ENCODE data around the gene NEMP2. TPM values are rescaled to one million over a fixed set of nuclear protein-coding genes. Genes with fewer than 3 reads are reported as not detected.

NEMP2 gene
- total RNA-seq, 1 experiment from 2014 or later = 11.1 TPM

- peaks cover 10% of the 10 kb centered on the region for H3K4me1 ChIP-seq (ENCODE audit: low read length)
- H3K27ac ChIP-seq (ENCODE audit: low read length) = no peak overlapping the region
- H3K79me2 ChIP-seq (ENCODE audit: low read length) = no peaks in the 10 kb centered on the region
- DNase-seq = peak; percentile 44
- no peaks in the 10 kb centered on the region for H4K20me1 ChIP-seq (ENCODE audit: insufficient read depth, low read depth, low read length)
- H3K9me2 ChIP-seq (replicated peaks; ENCODE audit: insufficient read depth, low read length) = no peaks in the 10 kb centered on the region
- H3K9ac ChIP-seq (ENCODE audit: low read length) = no peak overlapping the region
- H2AFZ ChIP-seq (ENCODE audit: low read length) = no peak overlapping the region
- no peaks in the 10 kb centered on the region; the same call in 1 of the 2 replicates for H3K27me3 ChIP-seq (ENCODE audit: low read length)
- H3K9me3 ChIP-seq (ENCODE audit: low read length) = no peaks in the 10 kb centered on the region
- H3K4me2 ChIP-seq (ENCODE audit: low read depth, low read length, poor library complexity, severe bottlenecking) = no peak overlapping the region
- no peak overlapping the region for H3K4me3 ChIP-seq (ENCODE audit: low read length)
- H3K36me3 ChIP-seq (ENCODE audit: insufficient read depth, low read length) = no peaks in the 10 kb centered on the region
These were observed 43.9 kb upstream of the NEMP2 start for GRCh38 chr2:190578158-190579057.

- H3K9me2 ChIP-seq (replicated peaks; ENCODE audit: insufficient read depth, low read length) = no peaks in the 10 kb centered on the region
- no peak overlapping the region for H3K4me3 ChIP-seq (ENCODE audit: low read length)
- H2AFZ ChIP-seq (ENCODE audit: low read length) = no peak overlapping the region
- no peaks in the 10 kb centered on the region for H4K20me1 ChIP-seq (ENCODE audit: insufficient read depth, low read depth, low read length)
- no peak overlapping the region for H3K27ac ChIP-seq (ENCODE audit: low read length)
- H3K9ac ChIP-seq (ENCODE audit: low read length) = no peak overlapping the region
- H3K79me2 ChIP-seq (ENCODE audit: low read length) = no peaks in the 10 kb centered on the region
- H3K36me3 ChIP-seq (ENCODE audit: insufficient read depth, low read length) = no peaks in the 10 kb centered on the region
- no peaks in the 10 kb centered on the region for H3K4me1 ChIP-seq (ENCODE audit: low read length)
- no peaks in the 10 kb centered on the region for H3K9me3 ChIP-seq (ENCODE audit: low read length)
- H3K27me3 ChIP-seq (ENCODE audit: low read length) = no peaks in the 10 kb centered on the region; the same call in 1 of the 2 replicates
- no peak overlapping the region for H3K4me2 ChIP-seq (ENCODE audit: low read depth, low read length, poor library complexity, severe bottlenecking)
- no peak for DNase-seq
These were observed 42.1 kb upstream of the NEMP2 start for GRCh38 chr2:190576573-190576972.

GRCh38 chr2:190575263-190575662 is 40.7 kb upstream of the NEMP2 start:
- Histone ChIP-seq H3K79me2 (ENCODE audit: low read length) (no peaks in the 10 kb centered on the region), H3K36me3 (ENCODE audit: insufficient read depth, low read length) (no peaks in the 10 kb centered on the region), H3K27me3 (ENCODE audit: low read length) (no peaks in the 10 kb centered on the region; the same call in 1 of the 2 replicates), H3K27ac (ENCODE audit: low read length) (no peak overlapping the region), H4K20me1 (ENCODE audit: insufficient read depth, low read depth, low read length) (no peaks in the 10 kb centered on the region), H3K4me3 (ENCODE audit: low read length) (no peak overlapping the region), H3K9me3 (ENCODE audit: low read length) (no peaks in the 10 kb centered on the region), H3K4me2 (ENCODE audit: low read depth, low read length, poor library complexity, severe bottlenecking) (no peak overlapping the region), H3K9me2 (replicated peaks; ENCODE audit: insufficient read depth, low read length) (no peaks in the 10 kb centered on the region), H2AFZ (ENCODE audit: low read length) (no peak overlapping the region), H3K9ac (ENCODE audit: low read length) (no peak overlapping the region), H3K4me1 (ENCODE audit: low read length) (no peaks in the 10 kb centered on the region)
- DNase-seq = no peak

- Histone ChIP-seq H3K9me2 (replicated peaks; ENCODE audit: insufficient read depth, low read length) (no peaks in the 10 kb centered on the region), H3K4me1 (ENCODE audit: low read length) (no peaks in the 10 kb centered on the region), H3K79me2 (ENCODE audit: low read length) (no peaks in the 10 kb centered on the region), H3K36me3 (ENCODE audit: insufficient read depth, low read length) (no peaks in the 10 kb centered on the region), H3K27me3 (ENCODE audit: low read length) (no peaks in the 10 kb centered on the region; the same call in 1 of the 2 replicates), H3K9me3 (ENCODE audit: low read length) (no peaks in the 10 kb centered on the region), H3K4me3 (ENCODE audit: low read length) (no peak overlapping the region), H3K4me2 (ENCODE audit: low read depth, low read length, poor library complexity, severe bottlenecking) (no peak overlapping the region), H2AFZ (ENCODE audit: low read length) (no peak overlapping the region), H4K20me1 (ENCODE audit: insufficient read depth, low read depth, low read length) (no peaks in the 10 kb centered on the region), H3K9ac (ENCODE audit: low read length) (no peak overlapping the region), H3K27ac (ENCODE audit: low read length) (no peak overlapping the region)
- DNase-seq = no peak
These were observed 39.6 kb upstream of the NEMP2 start for GRCh38 chr2:190574169-190574568.

GRCh38 chr2:190572246-190572645 is 37.7 kb upstream of the NEMP2 start:
- no peaks in the 10 kb centered on the region for H3K9me3 ChIP-seq (ENCODE audit: low read length)
- no peak overlapping the region for H3K4me3 ChIP-seq (ENCODE audit: low read length)
- H2AFZ ChIP-seq (ENCODE audit: low read length) = no peak overlapping the region
- no peak overlapping the region for H3K27ac ChIP-seq (ENCODE audit: low read length)
- no peaks in the 10 kb centered on the region for H4K20me1 ChIP-seq (ENCODE audit: insufficient read depth, low read depth, low read length)
- H3K9me2 ChIP-seq (replicated peaks; ENCODE audit: insufficient read depth, low read length) = no peaks in the 10 kb centered on the region
- H3K27me3 ChIP-seq (ENCODE audit: low read length) = no peaks in the 10 kb centered on the region; the same call in 1 of the 2 replicates
- H3K4me2 ChIP-seq (ENCODE audit: low read depth, low read length, poor library complexity, severe bottlenecking) = no peak overlapping the region
- H3K9ac ChIP-seq (ENCODE audit: low read length) = no peak overlapping the region
- no peaks in the 10 kb centered on the region for H3K79me2 ChIP-seq (ENCODE audit: low read length)
- DNase-seq = no peak
- no peaks in the 10 kb centered on the region for H3K36me3 ChIP-seq (ENCODE audit: insufficient read depth, low read length)
- H3K4me1 ChIP-seq (ENCODE audit: low read length) = no peaks in the 10 kb centered on the region

- Histone ChIP-seq H2AFZ (ENCODE audit: low read length) (no peak overlapping the region), H3K4me2 (ENCODE audit: low read depth, low read length, poor library complexity, severe bottlenecking) (no peak overlapping the region), H4K20me1 (ENCODE audit: insufficient read depth, low read depth, low read length) (no peaks in the 10 kb centered on the region), H3K4me3 (ENCODE audit: low read length) (no peak overlapping the region), H3K27ac (ENCODE audit: low read length) (no peak overlapping the region), H3K36me3 (ENCODE audit: insufficient read depth, low read length) (no peaks in the 10 kb centered on the region), H3K79me2 (ENCODE audit: low read length) (no peaks in the 10 kb centered on the region), H3K9me2 (replicated peaks; ENCODE audit: insufficient read depth, low read length) (no peaks in the 10 kb centered on the region), H3K9me3 (ENCODE audit: low read length) (no peaks in the 10 kb centered on the region), H3K27me3 (ENCODE audit: low read length) (no peaks in the 10 kb centered on the region; the same call in 1 of the 2 replicates), H3K9ac (ENCODE audit: low read length) (no peak overlapping the region), H3K4me1 (ENCODE audit: low read length) (no peaks in the 10 kb centered on the region)
- DNase-seq = no peak
These were observed 37.2 kb upstream of the NEMP2 start for GRCh38 chr2:190571686-190572085.

- H3K9me2 ChIP-seq (replicated peaks; ENCODE audit: insufficient read depth, low read length) = no peaks in the 10 kb centered on the region
- no peak overlapping the region for H3K4me2 ChIP-seq (ENCODE audit: low read depth, low read length, poor library complexity, severe bottlenecking)
- H3K9me3 ChIP-seq (ENCODE audit: low read length) = no peaks in the 10 kb centered on the region
- H3K4me3 ChIP-seq (ENCODE audit: low read length) = no peak overlapping the region
- H3K4me1 ChIP-seq (ENCODE audit: low read length) = no peaks in the 10 kb centered on the region
- H3K27me3 ChIP-seq (ENCODE audit: low read length) = no peaks in the 10 kb centered on the region; the same call in 1 of the 2 replicates
- no peaks in the 10 kb centered on the region for H4K20me1 ChIP-seq (ENCODE audit: insufficient read depth, low read depth, low read length)
- H2AFZ ChIP-seq (ENCODE audit: low read length) = no peak overlapping the region
- H3K9ac ChIP-seq (ENCODE audit: low read length) = no peak overlapping the region
- H3K79me2 ChIP-seq (ENCODE audit: low read length) = no peaks in the 10 kb centered on the region
- no peaks in the 10 kb centered on the region for H3K36me3 ChIP-seq (ENCODE audit: insufficient read depth, low read length)
- no peak overlapping the region for H3K27ac ChIP-seq (ENCODE audit: low read length)
- DNase-seq = no peak
These were observed 36.3 kb upstream of the NEMP2 start for GRCh38 chr2:190570871-190571270.

GRCh38 chr2:190569994-190570755 is 35.7 kb upstream of the NEMP2 start:
- Histone ChIP-seq H3K27ac (ENCODE audit: low read length) (no peak overlapping the region), H3K36me3 (ENCODE audit: insufficient read depth, low read length) (no peaks in the 10 kb centered on the region), H4K20me1 (ENCODE audit: insufficient read depth, low read depth, low read length) (no peaks in the 10 kb centered on the region), H3K4me2 (ENCODE audit: low read depth, low read length, poor library complexity, severe bottlenecking) (no peak overlapping the region), H3K4me1 (ENCODE audit: low read length) (no peaks in the 10 kb centered on the region), H3K79me2 (ENCODE audit: low read length) (no peaks in the 10 kb centered on the region), H3K9ac (ENCODE audit: low read length) (no peak overlapping the region), H3K9me3 (ENCODE audit: low read length) (no peaks in the 10 kb centered on the region), H3K9me2 (replicated peaks; ENCODE audit: insufficient read depth, low read length) (no peaks in the 10 kb centered on the region), H3K4me3 (ENCODE audit: low read length) (no peak overlapping the region), H3K27me3 (ENCODE audit: low read length) (no peaks in the 10 kb centered on the region; the same call in 1 of the 2 replicates), H2AFZ (ENCODE audit: low read length) (no peak overlapping the region)
- DNase-seq = no peak
